ENCODE results near the gene N4BP2L1. TPM values are rescaled to one million over a fixed set of nuclear protein-coding genes. Genes with fewer than 3 reads are reported as not detected.
A peak's percentile ranks its signal among the peaks of the same experiment; 100 is the strongest.

The N4BP2L1 gene
- total RNA-seq, 4 donors from 2014 or later: 2.2 to 23.6 (median 10.6) TPM

- no peaks in the 10 kb centered on the region for H3K9me3 ChIP-seq
- H3K27ac ChIP-seq: peak overlapping the region; percentile 88 to 95 (median 92)
- H3K4me3 ChIP-seq: peak overlapping the region; percentile 71 to 90 (median 88)
- H3K4me1 ChIP-seq: peaks cover 3 to 39% (median 17%) of the 10 kb centered on the region in 3 donors
- no peaks in the 10 kb centered on the region for H3K27me3 ChIP-seq
- 31 to 38% methylated on average over 4 to 9 of the region's 9 CpGs for WGBS, 2 donors
- TF ChIP-seq POLR2A (IDR thresholded peaks at IDR 0.05): no peak
- TF ChIP-seq, protein P1, sequence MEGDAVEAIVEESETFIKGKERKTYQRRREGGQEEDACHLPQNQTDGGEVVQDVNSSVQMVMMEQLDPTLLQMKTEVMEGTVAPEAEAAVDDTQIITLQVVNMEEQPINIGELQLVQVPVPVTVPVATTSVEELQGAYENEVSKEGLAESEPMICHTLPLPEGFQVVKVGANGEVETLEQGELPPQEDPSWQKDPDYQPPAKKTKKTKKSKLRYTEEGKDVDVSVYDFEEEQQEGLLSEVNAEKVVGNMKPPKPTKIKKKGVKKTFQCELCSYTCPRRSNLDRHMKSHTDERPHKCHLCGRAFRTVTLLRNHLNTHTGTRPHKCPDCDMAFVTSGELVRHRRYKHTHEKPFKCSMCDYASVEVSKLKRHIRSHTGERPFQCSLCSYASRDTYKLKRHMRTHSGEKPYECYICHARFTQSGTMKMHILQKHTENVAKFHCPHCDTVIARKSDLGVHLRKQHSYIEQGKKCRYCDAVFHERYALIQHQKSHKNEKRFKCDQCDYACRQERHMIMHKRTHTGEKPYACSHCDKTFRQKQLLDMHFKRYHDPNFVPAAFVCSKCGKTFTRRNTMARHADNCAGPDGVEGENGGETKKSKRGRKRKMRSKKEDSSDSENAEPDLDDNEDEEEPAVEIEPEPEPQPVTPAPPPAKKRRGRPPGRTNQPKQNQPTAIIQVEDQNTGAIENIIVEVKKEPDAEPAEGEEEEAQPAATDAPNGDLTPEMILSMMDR (IDR thresholded peaks at IDR 0.05): no peak
- no peak for DNase-seq
- no peaks in the 10 kb centered on the region for H3K36me3 ChIP-seq
- intact Hi-C loops (cut with DNase I): no loop called here
Observed at GRCh38 chr13:32428581-32429432, 877 bp upstream of the N4BP2L1 start.

GRCh38 chr13:32426990-32427851, 709 bp downstream of the N4BP2L1 start:
- TF ChIP-seq, protein P1 (IDR thresholded peaks at IDR 0.05): no peak
- TF ChIP-seq POLR2A (IDR thresholded peaks at IDR 0.05): no peak
- H3K27me3 ChIP-seq: no peaks in the 10 kb centered on the region
- intact Hi-C loops (cut with DNase I): no loop called here
- no peaks in the 10 kb centered on the region for H3K36me3 ChIP-seq
- H3K4me1 ChIP-seq: peaks cover 3 to 39% (median 17%) of the 10 kb centered on the region in 3 donors
- H3K9me3 ChIP-seq: no peaks in the 10 kb centered on the region
- 1 to 4% methylated on average over 9 to 21 of the region's 90 CpGs for WGBS, 2 donors
- DNase-seq: no peak
- H3K27ac ChIP-seq: peak overlapping the region; percentile 88 to 95 (median 92)
- peak overlapping the region; percentile 71 to 90 (median 88) for H3K4me3 ChIP-seq

DNA sequence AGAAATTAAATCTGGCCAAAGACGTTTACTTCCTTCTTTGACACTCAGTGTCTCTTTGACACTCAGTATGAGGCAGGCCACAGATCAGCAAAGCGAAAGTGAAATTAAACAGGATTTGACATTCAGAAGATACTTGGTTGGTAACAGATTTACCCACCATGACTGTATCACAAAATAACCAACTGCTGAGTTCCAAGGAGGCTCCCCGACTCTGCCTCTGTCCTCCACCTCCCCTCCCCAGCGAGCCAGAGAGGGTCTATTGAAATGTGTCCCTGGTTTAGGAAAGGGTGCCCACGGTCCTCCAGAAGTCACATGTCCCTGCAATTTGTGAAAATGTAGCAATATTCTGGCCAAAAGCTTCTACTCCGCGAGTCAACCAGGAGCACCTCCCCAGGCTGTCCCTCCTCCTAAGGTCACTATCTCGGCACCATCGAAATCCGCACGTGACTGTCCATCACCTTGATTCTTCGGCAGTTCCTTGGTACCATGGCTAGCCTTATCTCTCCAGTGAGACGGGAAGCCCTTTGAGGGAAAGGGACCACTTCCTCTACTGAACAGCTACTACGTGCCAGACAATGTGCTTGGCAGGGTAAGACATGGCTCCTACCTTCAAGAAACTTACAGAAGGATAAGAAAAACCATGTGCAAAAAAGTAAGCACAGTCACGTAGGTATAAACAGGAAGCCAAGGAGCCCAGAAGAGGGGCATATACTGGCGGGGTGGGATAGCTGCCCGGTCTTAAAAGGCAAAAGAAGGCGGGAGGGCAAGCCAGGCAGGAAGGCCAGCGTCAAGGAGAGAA, 1.5 kb downstream of the N4BP2L1 start:
- DNase-seq: no peak
- Histone ChIP-seq H3K27ac (peak overlapping the region; percentile 88 to 95 (median 92)), H3K4me1 (peaks cover 3 to 39% (median 17%) of the 10 kb centered on the region in 3 donors), H3K36me3 (no peaks in the 10 kb centered on the region), H3K4me3 (peak overlapping the region; percentile 71 to 90 (median 88)), H3K9me3 (no peaks in the 10 kb centered on the region), H3K27me3 (no peaks in the 10 kb centered on the region)
- TF ChIP-seq POLR2A (IDR thresholded peaks at IDR 0.05): peak in 1 of 4 donors; percentile 16
- TF ChIP-seq, protein P1 (IDR thresholded peaks at IDR 0.05): no peak
- 35% methylated on average over 19 of the region's 19 CpGs for WGBS, 2 donors
- intact Hi-C loops (cut with DNase I): no loop called here

DNA sequence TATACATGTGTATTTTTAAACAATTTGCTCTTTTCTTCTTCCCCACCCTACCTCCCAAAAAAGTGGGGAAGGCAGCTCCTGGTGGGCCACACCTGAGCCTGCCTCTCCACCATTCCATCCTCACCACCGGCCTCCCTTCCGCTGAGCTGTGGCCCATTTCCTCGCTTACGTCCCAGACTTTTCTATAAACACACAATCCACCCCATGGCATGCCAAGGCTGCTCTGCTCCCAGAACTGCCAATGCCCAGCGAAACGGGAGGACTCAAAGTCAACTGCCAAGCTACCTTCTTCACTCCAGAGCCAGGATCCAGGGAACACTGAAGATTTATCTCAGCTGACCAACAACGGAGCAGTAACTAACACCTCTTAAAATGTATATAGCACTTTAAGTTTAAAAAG, 2.8 kb downstream of the N4BP2L1 start:
- peaks cover 0 to 6% (median 0%) of the 10 kb centered on the region in 3 donors for H3K36me3 ChIP-seq
- H3K9me3 ChIP-seq: no peaks in the 10 kb centered on the region
- WGBS, 2 donors: 86 to 90% methylated on average over 7 of the region's 7 CpGs
- peaks cover 3 to 39% (median 17%) of the 10 kb centered on the region in 3 donors for H3K4me1 ChIP-seq
- no peak overlapping the region for H3K27ac ChIP-seq
- no peak for DNase-seq
- no peak overlapping the region for H3K4me3 ChIP-seq
- intact Hi-C loops (cut with DNase I): no loop called here
- TF ChIP-seq POLR2A (IDR thresholded peaks at IDR 0.05): no peak
- TF ChIP-seq, protein P1 (IDR thresholded peaks at IDR 0.05): no peak
- H3K27me3 ChIP-seq: no peaks in the 10 kb centered on the region
